Measurements from ENCODE around the gene GPR4. TPM values are rescaled to one million over a fixed set of nuclear protein-coding genes. Genes with fewer than 3 reads are reported as not detected.
A peak's percentile ranks its signal among the peaks of the same experiment; 100 is the strongest.

Gene GPR4
- total RNA-seq, 1 experiment from 2014 or later, result 0.23 TPM

DNA sequence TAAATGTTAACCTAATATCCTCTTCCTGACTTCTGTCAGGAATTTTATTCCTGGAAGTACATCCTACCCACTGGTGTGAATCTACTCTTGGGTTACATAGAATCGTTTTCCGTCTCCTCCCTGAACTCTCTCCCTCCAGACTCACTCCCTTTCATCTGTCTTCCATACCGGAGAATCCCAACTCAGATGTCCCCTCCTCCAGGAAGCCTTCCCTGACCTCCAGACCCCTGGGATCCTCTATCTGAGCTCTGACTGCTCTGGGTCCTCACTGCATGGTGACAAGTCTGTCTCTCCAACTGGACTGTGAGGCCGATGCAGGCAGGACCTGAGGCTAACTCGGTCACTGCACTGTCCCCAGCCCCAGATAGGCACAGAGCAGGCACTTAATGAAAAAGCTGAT is 42.0 kb downstream of the GPR4 start:
- Histone ChIP-seq H3K36me3 (ENCODE audit: control insufficient read depth, insufficient read depth, low read length) (no peaks in the 10 kb centered on the region), H3K27ac (ENCODE audit: low read length) (no peak overlapping the region), H3K9me3 (ENCODE audit: control insufficient read depth, insufficient read depth, low read depth, low read length) (no peaks in the 10 kb centered on the region), H3K4me1 (ENCODE audit: control insufficient read depth, insufficient read depth, low read length) (no peaks in the 10 kb centered on the region), H3K4me3 (ENCODE audit: low read depth in 2 of 2, low read length in 2 of 2) (no peak overlapping the region), H3K27me3 (ENCODE audit: control insufficient read depth, insufficient read depth, low read length) (no peaks in the 10 kb centered on the region)
- DNase-seq (ENCODE audit: low read depth, low spot score), result no peak
- in situ Hi-C loops (cut with HindIII; ENCODE audit: low pct_unique_long_range_greater_than_20kb, low sequenced_read_pairs) (no loop called here), intact Hi-C loops (cut with micrococcal nuclease; ENCODE audit: unreplicated experiment) (no loop called here)
- ChIA-PET CTCF (no interaction called here), POLR2A (no interaction called here)
- no TSS peak for BruUV-seq (replicated peaks)
- no peak for ATAC-seq
- TF ChIP-seq POLR2AphosphoS5 (IDR thresholded peaks at IDR 0.05; ENCODE audit: low read depth, low read length) (no peak), TCF7L2 (IDR thresholded peaks at IDR 0.05; ENCODE audit: low read depth, low read length) (no peak), CTCF (IDR thresholded peaks at IDR 0.05) (no peak), SIN3A (IDR thresholded peaks at IDR 0.05; ENCODE audit: borderline replicate concordance, insufficient read depth, low read depth, low read length) (no peak), REST (IDR thresholded peaks at IDR 0.05; ENCODE audit: insufficient read depth in 1 of 2, low read depth in 2 of 2, low read length in 1 of 2) (no peak)

- DNase-seq (ENCODE audit: low read depth, low spot score) (no peak), ATAC-seq (peak; percentile 74)
- peak; percentile 82 for TF ChIP-seq CTCF (IDR thresholded peaks at IDR 0.05)
- no peak for TF ChIP-seq REST (IDR thresholded peaks at IDR 0.05; ENCODE audit: insufficient read depth in 1 of 2, low read depth in 2 of 2, low read length in 1 of 2)
- in situ Hi-C loops (cut with HindIII; ENCODE audit: low pct_unique_long_range_greater_than_20kb, low sequenced_read_pairs), result no loop called here
- Histone ChIP-seq H3K27ac (ENCODE audit: low read length) (no peak overlapping the region), H3K36me3 (ENCODE audit: control insufficient read depth, insufficient read depth, low read length) (no peaks in the 10 kb centered on the region), H3K27me3 (ENCODE audit: control insufficient read depth, insufficient read depth, low read length) (no peaks in the 10 kb centered on the region), H3K4me1 (ENCODE audit: control insufficient read depth, insufficient read depth, low read length) (no peaks in the 10 kb centered on the region), H3K4me3 (ENCODE audit: low read depth in 2 of 2, low read length in 2 of 2) (no peak overlapping the region), H3K9me3 (ENCODE audit: control insufficient read depth, insufficient read depth, low read depth, low read length) (no peaks in the 10 kb centered on the region)
- ChIA-PET CTCF (interaction anchor here (0.5 to 2.0 kb wide), 6 partner anchors 9 to 84 kb away, joined by 3 to 11 read pairs (median 6); no protein-coding TSS in a partner anchor), POLR2A (no interaction called here)
- intact Hi-C loops (cut with micrococcal nuclease; ENCODE audit: unreplicated experiment), result no loop called here
- BruUV-seq (replicated peaks), result no TSS peak
Measured at GRCh38 chr19:45558399-45558878, 43.6 kb downstream of the GPR4 start.
